Astrocyte (in vitro differentiated cells and primary cell): Measurements from ENCODE around the gene RCAN3. TPM values are rescaled to one million over a fixed set of nuclear protein-coding genes. Genes with fewer than 3 reads are reported as not detected.
"Not testable (repeated sequence)": the region's sequence is repeated elsewhere in the genome, so short reads cannot be mapped to it uniquely, and the experiment has no call there.

Source experiments
- DNase-seq: peaks from one replicate; pipeline ENCODE4 v3.0.0-alpha.2; 2010; ENCODE audit warnings: low read depth
- FAIRE-seq: peaks from 2 replicates; lab custom pipeline; 2011; peaks lifted over from hg19 to GRCh38; lab: Jason Lieb, UNC
- H2AFZ ChIP-seq: 2 replicates; pipeline ENCODE4 v1.6.0; 2012; ENCODE audit warnings: low read depth, low read length, inconsistent platforms
- H3K27ac ChIP-seq: 2 replicates; pipeline ENCODE4 v1.5.1; 2011; ENCODE audit warnings: low read depth, low read length, inconsistent platforms
- H3K27me3 ChIP-seq: 2 replicates; pipeline ENCODE4 v1.6.0; 2011; ENCODE audit warnings: low read length, inconsistent platforms; ENCODE audit not compliant: insufficient read depth
- H3K36me3 ChIP-seq: 2 replicates; pipeline ENCODE4 v1.5.1; 2011; ENCODE audit warnings: low read length, inconsistent platforms; ENCODE audit not compliant: insufficient read depth
- H3K4me1 ChIP-seq: 2 replicates; pipeline ENCODE4 v1.5.1; 2011; ENCODE audit warnings: low read length, inconsistent platforms; ENCODE audit not compliant: insufficient read depth
- H3K4me2 ChIP-seq: 2 replicates; pipeline ENCODE4 v1.6.0; 2012; ENCODE audit warnings: low read length, inconsistent platforms
- H3K4me3 ChIP-seq: 2 replicates; pipeline ENCODE4 v1.5.1; 2011; ENCODE audit warnings: low read depth, mild to moderate bottlenecking, low read length, inconsistent platforms; ENCODE audit not compliant: insufficient read depth
- H3K79me2 ChIP-seq: 2 replicates; pipeline ENCODE4 v1.6.0; 2012; ENCODE audit warnings: mild to moderate bottlenecking, low read length, inconsistent platforms; ENCODE audit not compliant: insufficient read depth
- H3K9ac ChIP-seq: 2 replicates; pipeline ENCODE4 v1.6.0; 2012; ENCODE audit warnings: mild to moderate bottlenecking, low read length, inconsistent platforms
- H3K9me3 ChIP-seq: 2 replicates; pipeline ENCODE4 v1.5.1; 2012; ENCODE audit warnings: low read depth, mild to moderate bottlenecking, low read length, inconsistent platforms; ENCODE audit not compliant: insufficient read depth
- H4K20me1 ChIP-seq: 2 replicates; pipeline ENCODE4 v1.6.0; 2012; ENCODE audit warnings: low read length, inconsistent platforms; ENCODE audit not compliant: insufficient read depth
- H3K27ac Mint-ChIP-seq: one replicate; pipeline ENCODE4 v1.8.0; 2021; ENCODE audit warnings: mild to moderate bottlenecking, mixed read lengths; ENCODE audit not compliant: unreplicated experiment
- H3K27me3 Mint-ChIP-seq: one replicate; pipeline ENCODE4 v1.8.0; 2021; ENCODE audit warnings: low read depth, mixed read lengths; ENCODE audit not compliant: unreplicated experiment
- H3K36me3 Mint-ChIP-seq: one replicate; pipeline ENCODE4 v1.8.0; 2021; ENCODE audit warnings: low read depth, mixed read lengths; ENCODE audit not compliant: unreplicated experiment
- H3K4me1 Mint-ChIP-seq: one replicate; pipeline ENCODE4 v1.8.0; 2021; ENCODE audit warnings: low read depth, mixed read lengths; ENCODE audit not compliant: unreplicated experiment
- H3K4me3 Mint-ChIP-seq: one replicate; pipeline ENCODE4 v1.8.0; 2021; ENCODE audit warnings: mild to moderate bottlenecking, moderate library complexity, mixed read lengths; ENCODE audit not compliant: unreplicated experiment
- H3K9me3 Mint-ChIP-seq: one replicate; pipeline ENCODE4 v1.8.0; 2021; ENCODE audit warnings: mild to moderate bottlenecking, mixed read lengths; ENCODE audit not compliant: unreplicated experiment
- EZH2 ChIP-seq: IDR thresholded peaks from 2 replicates; pipeline ENCODE4 v1.6.1; 2012; ENCODE audit warnings: mild to moderate bottlenecking, low read length, inconsistent platforms; ENCODE audit not compliant: insufficient read depth
- total RNA-seq: library from RNA; stranded (reverse); gene quantifications from 2 replicates; pipeline ENCODE4 v1.2.1, GENCODE V29; 2021
- TF ChIP-seq, protein P1 (sequence below): IDR thresholded peaks from 2 replicates; pipeline ENCODE4 v1.5.1; 2011; ENCODE audit warnings: low read depth, mild to moderate bottlenecking, inconsistent platforms, low read length, moderate library complexity; ENCODE audit not compliant: insufficient read depth

Gene RCAN3
- total RNA-seq, 1 donor from 2014 or later: 17.7 TPM

DNA sequence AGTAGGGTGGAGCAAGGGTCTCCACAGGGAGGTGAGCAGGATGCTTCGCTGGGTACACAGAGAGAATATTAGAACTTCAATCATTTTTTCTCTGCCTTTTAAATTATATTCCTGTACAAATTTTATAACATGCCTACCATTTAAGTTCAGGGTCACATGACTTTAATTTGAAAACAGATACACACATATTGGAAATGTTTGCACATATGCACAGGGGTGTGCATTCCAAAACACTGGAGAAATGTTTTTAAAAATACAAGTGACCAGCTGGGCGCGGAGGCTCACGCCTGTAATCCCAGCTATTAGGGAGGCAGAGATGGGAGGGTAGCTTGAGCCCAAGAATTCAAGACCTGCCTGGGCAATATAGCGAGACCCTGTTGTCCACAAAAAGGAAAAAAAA, 47.4 kb upstream of the RCAN3 start:
- Histone ChIP-seq H3K9ac (no peak overlapping the region), H3K36me3 (no peaks in the 10 kb centered on the region), H3K27ac (no peak overlapping the region), H3K27me3 (no peaks in the 10 kb centered on the region), H3K4me2 (no peak overlapping the region), H3K4me1 (no peaks in the 10 kb centered on the region), H3K79me2 (no peaks in the 10 kb centered on the region), H3K4me3 (no peak overlapping the region), H2AFZ (no peak overlapping the region), H3K9me3 (no peaks in the 10 kb centered on the region), H4K20me1 (no peaks in the 10 kb centered on the region)
- DNase-seq: no peak
- Mint-ChIP-seq H3K4me3 (no peak overlapping the region), H3K27ac (no peak overlapping the region), H3K36me3 (peaks cover 29% of the 10 kb centered on the region), H3K9me3 (no peaks in the 10 kb centered on the region), H3K4me1 (peaks cover 3% of the 10 kb centered on the region), H3K27me3 (peaks cover 2% of the 10 kb centered on the region)
- TF ChIP-seq, protein P1, sequence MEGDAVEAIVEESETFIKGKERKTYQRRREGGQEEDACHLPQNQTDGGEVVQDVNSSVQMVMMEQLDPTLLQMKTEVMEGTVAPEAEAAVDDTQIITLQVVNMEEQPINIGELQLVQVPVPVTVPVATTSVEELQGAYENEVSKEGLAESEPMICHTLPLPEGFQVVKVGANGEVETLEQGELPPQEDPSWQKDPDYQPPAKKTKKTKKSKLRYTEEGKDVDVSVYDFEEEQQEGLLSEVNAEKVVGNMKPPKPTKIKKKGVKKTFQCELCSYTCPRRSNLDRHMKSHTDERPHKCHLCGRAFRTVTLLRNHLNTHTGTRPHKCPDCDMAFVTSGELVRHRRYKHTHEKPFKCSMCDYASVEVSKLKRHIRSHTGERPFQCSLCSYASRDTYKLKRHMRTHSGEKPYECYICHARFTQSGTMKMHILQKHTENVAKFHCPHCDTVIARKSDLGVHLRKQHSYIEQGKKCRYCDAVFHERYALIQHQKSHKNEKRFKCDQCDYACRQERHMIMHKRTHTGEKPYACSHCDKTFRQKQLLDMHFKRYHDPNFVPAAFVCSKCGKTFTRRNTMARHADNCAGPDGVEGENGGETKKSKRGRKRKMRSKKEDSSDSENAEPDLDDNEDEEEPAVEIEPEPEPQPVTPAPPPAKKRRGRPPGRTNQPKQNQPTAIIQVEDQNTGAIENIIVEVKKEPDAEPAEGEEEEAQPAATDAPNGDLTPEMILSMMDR: no peak
- TF ChIP-seq EZH2: no peak
- FAIRE-seq: no peak

DNA sequence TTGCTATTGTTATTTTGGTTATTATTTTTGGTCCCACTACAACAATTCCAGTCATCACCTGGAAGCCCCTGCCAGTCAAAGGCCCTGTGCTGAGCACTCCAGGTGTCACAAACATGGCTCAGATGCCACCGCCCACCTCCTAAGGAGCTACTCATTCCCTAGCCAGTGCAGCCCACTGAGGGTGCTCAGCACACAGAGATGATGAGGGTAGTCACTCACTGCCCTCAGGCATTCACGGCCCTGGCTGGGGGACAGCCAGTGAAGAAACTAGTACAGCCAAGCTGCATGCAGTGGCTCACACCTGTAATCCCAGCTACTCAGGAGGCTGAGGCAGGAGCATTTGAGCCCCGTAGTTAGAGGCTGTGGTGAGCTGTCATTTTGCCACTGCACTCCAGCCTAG, 44.8 kb upstream of the RCAN3 start:
- Histone ChIP-seq H3K4me2 (no peak overlapping the region), H3K9me3 (no peaks in the 10 kb centered on the region), H4K20me1 (no peaks in the 10 kb centered on the region), H3K36me3 (no peaks in the 10 kb centered on the region), H3K27ac (no peak overlapping the region), H3K4me3 (no peak overlapping the region), H3K79me2 (no peaks in the 10 kb centered on the region), H3K9ac (no peak overlapping the region), H3K4me1 (no peaks in the 10 kb centered on the region), H3K27me3 (no peaks in the 10 kb centered on the region), H2AFZ (no peak overlapping the region)
- FAIRE-seq (no peak), DNase-seq (no peak)
- peaks cover 2% of the 10 kb centered on the region for H3K27me3 Mint-ChIP-seq
- H3K27ac Mint-ChIP-seq: no peak overlapping the region
- peaks cover 3% of the 10 kb centered on the region for H3K4me1 Mint-ChIP-seq
- TF ChIP-seq, protein P1: no peak
- TF ChIP-seq EZH2: no peak
- H3K4me3 Mint-ChIP-seq: no peak overlapping the region
- H3K36me3 Mint-ChIP-seq: peaks cover 39% of the 10 kb centered on the region
- peaks cover 3% of the 10 kb centered on the region for H3K9me3 Mint-ChIP-seq

DNA sequence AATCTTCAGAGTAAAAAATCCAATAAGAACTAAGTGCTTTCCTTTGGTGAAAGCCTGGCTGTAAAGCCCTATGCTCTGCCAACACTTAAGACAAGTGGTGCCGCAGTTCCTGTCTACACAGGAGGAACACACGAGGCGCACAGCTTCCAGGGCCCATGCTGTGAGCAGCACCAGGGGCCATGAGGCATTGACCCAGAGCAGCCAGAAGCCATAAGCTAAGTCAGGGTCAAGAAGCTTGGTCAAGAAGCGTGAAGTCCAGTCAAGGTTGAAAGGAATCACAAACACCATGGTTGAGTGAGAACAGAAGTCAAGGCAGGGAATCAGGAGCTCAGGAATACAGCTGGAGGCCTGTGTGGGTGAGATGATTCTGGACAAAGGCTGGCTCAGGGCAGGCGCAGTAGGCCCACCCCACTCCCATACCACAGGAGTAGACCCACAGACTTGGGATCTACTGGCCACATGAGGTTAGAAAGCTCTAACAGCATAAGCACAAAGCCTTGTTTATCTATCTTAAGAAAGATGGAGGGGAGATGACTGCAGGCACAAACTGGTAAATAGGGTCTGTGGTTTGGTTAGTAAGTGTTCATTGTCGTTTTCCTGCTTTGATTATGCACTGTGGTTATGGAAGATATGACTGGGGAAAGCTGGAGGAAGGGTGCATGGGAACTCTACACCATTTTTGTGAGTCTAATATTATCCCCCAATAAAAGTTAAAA, 42.9 kb upstream of the RCAN3 start:
- TF ChIP-seq EZH2: no peak
- TF ChIP-seq, protein P1: no peak
- Histone ChIP-seq H3K4me2 (no peak overlapping the region), H3K27me3 (no peaks in the 10 kb centered on the region), H3K9me3 (no peaks in the 10 kb centered on the region), H2AFZ (no peak overlapping the region), H4K20me1 (no peaks in the 10 kb centered on the region), H3K9ac (no peak overlapping the region), H3K4me3 (no peak overlapping the region), H3K27ac (no peak overlapping the region), H3K4me1 (peaks cover 6% of the 10 kb centered on the region), H3K79me2 (no peaks in the 10 kb centered on the region), H3K36me3 (no peaks in the 10 kb centered on the region)
- H3K4me1 Mint-ChIP-seq: peaks cover 8% of the 10 kb centered on the region
- peaks cover 3% of the 10 kb centered on the region for H3K9me3 Mint-ChIP-seq
- no peak overlapping the region for H3K27ac Mint-ChIP-seq
- no peaks in the 10 kb centered on the region for H3K27me3 Mint-ChIP-seq
- no peak overlapping the region for H3K4me3 Mint-ChIP-seq
- FAIRE-seq (no peak), DNase-seq (no peak)
- H3K36me3 Mint-ChIP-seq: peaks cover 34% of the 10 kb centered on the region

DNA sequence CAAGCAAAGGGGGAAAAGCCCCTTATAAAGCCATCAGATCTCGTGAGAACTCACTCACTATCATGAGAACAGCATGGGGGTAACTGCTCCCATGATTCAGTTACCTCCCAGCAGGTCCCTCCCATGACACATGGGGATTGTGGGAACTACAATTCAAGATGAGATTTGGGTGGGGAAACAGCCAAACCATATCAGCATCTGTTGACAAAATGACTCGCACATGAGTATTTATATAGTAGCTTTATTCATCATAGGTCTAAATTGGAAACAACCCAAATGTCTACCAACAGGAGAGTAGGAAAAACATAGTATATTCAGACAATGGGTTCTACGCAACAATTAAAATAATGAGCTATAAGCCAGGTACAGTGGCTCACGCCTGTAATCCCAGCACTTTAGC, 40.5 kb upstream of the RCAN3 start:
- H3K4me1 Mint-ChIP-seq: peaks cover 12% of the 10 kb centered on the region
- H3K9me3 Mint-ChIP-seq: not testable (repeated sequence)

More for the DNA sequence above, 40.5 kb upstream of the RCAN3 start:
- not testable (repeated sequence) for H3K4me3 ChIP-seq, H3K27ac ChIP-seq, H3K4me3 Mint-ChIP-seq, H3K9me3 ChIP-seq, H3K79me2 ChIP-seq, H3K4me1 ChIP-seq, H3K27ac Mint-ChIP-seq, H3K9ac ChIP-seq, H3K27me3 ChIP-seq, FAIRE-seq, H4K20me1 ChIP-seq, H3K36me3 ChIP-seq, H3K27me3 Mint-ChIP-seq, H2AFZ ChIP-seq, H3K4me2 ChIP-seq
- H3K36me3 Mint-ChIP-seq: peaks cover 26% of the 10 kb centered on the region
- peak; percentile 23 for DNase-seq
